Right lobe of liver (tissue), 4 donors: Measurements from ENCODE around the gene CCDC83.

ENCODE experiments used
- POLR2A ChIP-seq: fragments of 450-650 bp; IDR thresholded peaks from one replicate; pipeline ENCODE4 v1.6.1; 2017; ENCODE audit warnings: antibody characterized with exemption, mild to moderate bottlenecking
- TF ChIP-seq, protein P1 (sequence below), 4 donors: fragments of 200-600 bp in 3 of 4; fragments of 450-650 bp in 1 of 4; IDR thresholded peaks; one replicate each; pipeline versions ENCODE4 v1.5.1 to v1.8.0; 2016 to 2022; ENCODE audit warnings: antibody characterized with exemption in 4 of 4, mild to moderate bottlenecking in 2 of 4
- donor health status: DM: no; HTN: no; CAD: no.
- donor health status: DM: no; HTN: no; CAD: no.
- donor health status: DM: no; HTN: yes; CAD: no.

DNA sequence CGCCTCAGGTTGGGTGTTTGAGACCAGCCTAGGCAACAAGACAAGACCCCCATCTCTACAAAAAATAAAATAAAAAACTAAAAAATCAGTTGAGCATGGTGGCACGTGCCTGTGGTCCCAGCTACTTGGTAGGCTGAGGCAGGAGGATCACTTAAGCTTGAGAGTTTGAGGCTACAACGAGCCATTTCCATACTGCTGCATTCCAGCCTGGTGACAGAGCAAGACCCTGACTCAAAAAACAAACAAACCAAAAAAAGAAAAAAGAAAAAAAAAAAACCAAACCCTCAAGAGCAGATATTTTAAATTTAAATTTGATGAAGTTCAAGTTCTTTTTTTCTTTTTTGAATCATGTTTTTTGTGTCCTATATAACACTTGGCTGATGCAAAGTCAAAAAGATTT is 7.2 kb upstream of the CCDC83 start:
- TF ChIP-seq POLR2A = no peak
- TF ChIP-seq, protein P1, sequence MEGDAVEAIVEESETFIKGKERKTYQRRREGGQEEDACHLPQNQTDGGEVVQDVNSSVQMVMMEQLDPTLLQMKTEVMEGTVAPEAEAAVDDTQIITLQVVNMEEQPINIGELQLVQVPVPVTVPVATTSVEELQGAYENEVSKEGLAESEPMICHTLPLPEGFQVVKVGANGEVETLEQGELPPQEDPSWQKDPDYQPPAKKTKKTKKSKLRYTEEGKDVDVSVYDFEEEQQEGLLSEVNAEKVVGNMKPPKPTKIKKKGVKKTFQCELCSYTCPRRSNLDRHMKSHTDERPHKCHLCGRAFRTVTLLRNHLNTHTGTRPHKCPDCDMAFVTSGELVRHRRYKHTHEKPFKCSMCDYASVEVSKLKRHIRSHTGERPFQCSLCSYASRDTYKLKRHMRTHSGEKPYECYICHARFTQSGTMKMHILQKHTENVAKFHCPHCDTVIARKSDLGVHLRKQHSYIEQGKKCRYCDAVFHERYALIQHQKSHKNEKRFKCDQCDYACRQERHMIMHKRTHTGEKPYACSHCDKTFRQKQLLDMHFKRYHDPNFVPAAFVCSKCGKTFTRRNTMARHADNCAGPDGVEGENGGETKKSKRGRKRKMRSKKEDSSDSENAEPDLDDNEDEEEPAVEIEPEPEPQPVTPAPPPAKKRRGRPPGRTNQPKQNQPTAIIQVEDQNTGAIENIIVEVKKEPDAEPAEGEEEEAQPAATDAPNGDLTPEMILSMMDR (IDR thresholded peaks at IDR 0.05) = no peak
